DOHH2 (cell line): Measurements from ENCODE around the gene ANO4.

Experiments
- EZH2phosphoT487 ChIP-seq: fragments of 200-600 bp; sonication (generic); IDR thresholded peaks from 2 replicates; pipeline ENCODE4 v1.6.1; 2017; ENCODE audit warnings: borderline replicate concordance, mild to moderate bottlenecking, antibody characterized with exemption, low read length, moderate library complexity, mixed read lengths
- TF ChIP-seq, protein P1 (sequence below): fragments of 200-600 bp; sonication (generic); IDR thresholded peaks from one replicate; pipeline ENCODE4 v1.5.1; 2014; ENCODE audit warnings: antibody characterized with exemption, mild to moderate bottlenecking, low read depth, low read length; ENCODE audit not compliant: poor library complexity, severe bottlenecking

DNA sequence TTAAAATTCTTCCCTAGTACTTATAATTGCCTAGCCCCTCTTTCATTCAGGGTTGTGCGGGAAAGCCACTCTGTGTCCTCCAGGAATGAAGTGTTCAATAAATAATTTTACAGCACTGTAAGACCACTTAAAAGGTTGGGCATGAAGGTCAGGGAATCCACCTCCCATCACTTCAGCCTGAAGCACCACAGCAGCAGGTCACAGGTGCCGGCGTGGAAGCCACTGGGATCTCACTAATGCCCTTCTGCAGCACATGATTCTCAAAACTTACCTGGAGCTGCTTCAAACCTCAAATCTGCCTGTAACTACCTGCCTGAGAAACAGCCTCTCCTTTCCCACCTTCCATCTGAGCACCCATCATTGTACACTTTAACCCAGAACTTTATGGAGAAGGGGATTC is 159.5 kb downstream of the ANO4 start:
- TF ChIP-seq, protein P1, sequence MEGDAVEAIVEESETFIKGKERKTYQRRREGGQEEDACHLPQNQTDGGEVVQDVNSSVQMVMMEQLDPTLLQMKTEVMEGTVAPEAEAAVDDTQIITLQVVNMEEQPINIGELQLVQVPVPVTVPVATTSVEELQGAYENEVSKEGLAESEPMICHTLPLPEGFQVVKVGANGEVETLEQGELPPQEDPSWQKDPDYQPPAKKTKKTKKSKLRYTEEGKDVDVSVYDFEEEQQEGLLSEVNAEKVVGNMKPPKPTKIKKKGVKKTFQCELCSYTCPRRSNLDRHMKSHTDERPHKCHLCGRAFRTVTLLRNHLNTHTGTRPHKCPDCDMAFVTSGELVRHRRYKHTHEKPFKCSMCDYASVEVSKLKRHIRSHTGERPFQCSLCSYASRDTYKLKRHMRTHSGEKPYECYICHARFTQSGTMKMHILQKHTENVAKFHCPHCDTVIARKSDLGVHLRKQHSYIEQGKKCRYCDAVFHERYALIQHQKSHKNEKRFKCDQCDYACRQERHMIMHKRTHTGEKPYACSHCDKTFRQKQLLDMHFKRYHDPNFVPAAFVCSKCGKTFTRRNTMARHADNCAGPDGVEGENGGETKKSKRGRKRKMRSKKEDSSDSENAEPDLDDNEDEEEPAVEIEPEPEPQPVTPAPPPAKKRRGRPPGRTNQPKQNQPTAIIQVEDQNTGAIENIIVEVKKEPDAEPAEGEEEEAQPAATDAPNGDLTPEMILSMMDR, result no peak
- TF ChIP-seq EZH2phosphoT487, result no peak
